Nephron progenitor cell (in vitro differentiated cells): Measurements from ENCODE around the gene ENO2.

Source experiments
- DNase-seq: peaks from one replicate; pipeline ENCODE4 v3.0.0; 2021
- H3K27ac Mint-ChIP-seq: 2 replicates; pipeline ENCODE4 v1.8.0; 2021; ENCODE audit warnings: mild to moderate bottlenecking, moderate library complexity, mixed read lengths
- H3K27me3 Mint-ChIP-seq: 2 replicates; pipeline ENCODE4 v1.8.0; 2021; ENCODE audit warnings: mild to moderate bottlenecking, low read depth, mixed read lengths; ENCODE audit not compliant: poor library complexity
- H3K36me3 Mint-ChIP-seq: 2 replicates; pipeline ENCODE4 v1.8.0; 2021; ENCODE audit warnings: low read depth, mixed read lengths
- H3K4me1 Mint-ChIP-seq: 2 replicates; pipeline ENCODE4 v1.8.0; 2021; ENCODE audit warnings: mixed read lengths
- H3K4me3 Mint-ChIP-seq: 2 replicates; pipeline ENCODE4 v1.8.0; 2021; ENCODE audit warnings: mild to moderate bottlenecking, moderate library complexity, mixed read lengths
- H3K9me3 Mint-ChIP-seq: 2 replicates; pipeline ENCODE4 v1.8.0; 2021; ENCODE audit warnings: mild to moderate bottlenecking, moderate library complexity, mixed read lengths
- TF ChIP-seq, protein P1 (sequence below): fragments of 200-600 bp; sonication (generic); IDR thresholded peaks from 2 replicates; pipeline ENCODE4 v1.5.0; 2021; ENCODE audit warnings: antibody characterized with exemption

ENO2 gene

DNA sequence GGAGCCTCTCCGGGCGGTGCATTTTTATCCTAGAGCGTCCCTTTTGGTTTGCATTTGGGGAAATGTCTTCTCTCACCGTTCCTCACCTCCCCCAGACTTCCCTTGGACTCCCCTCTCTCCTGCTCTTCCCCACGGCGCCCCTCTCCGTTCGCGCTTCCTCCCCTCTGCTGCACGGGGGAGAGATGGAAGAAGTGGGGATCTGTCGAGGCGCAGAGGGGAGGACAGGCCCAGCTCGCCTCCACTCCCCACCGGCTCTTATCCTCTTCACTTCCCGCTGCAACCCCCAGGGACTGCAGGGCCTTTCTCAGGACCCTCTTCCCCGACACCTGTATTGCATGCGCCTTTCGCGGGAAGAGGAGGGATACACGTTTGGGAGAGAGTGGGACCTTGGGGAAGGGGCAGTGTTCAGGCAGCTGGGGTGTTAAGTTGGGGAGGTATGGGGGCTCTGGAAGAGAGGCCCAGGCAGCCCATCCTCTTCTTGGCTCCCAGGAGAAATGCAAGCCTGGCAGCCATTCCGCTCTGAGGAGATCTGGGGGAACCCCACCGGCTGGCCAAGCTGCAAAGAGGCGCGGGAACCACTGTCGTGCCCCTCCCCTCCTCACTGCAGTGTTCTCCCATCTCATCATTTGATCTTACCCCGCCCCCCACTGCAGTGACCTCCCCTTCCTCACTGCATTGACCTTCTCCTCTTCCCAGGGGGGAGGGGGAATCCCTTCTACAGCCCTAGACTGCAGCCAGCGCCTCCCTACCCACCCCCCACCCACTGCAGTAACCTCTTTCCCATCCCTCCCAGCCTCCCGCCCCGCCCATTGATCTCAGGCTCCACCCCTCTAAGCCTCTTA is 788 bp downstream of the ENO2 start:
- no peak overlapping the region for H3K27ac Mint-ChIP-seq
- H3K4me1 Mint-ChIP-seq: peaks cover 60% of the 10 kb centered on the region
- no peaks in the 10 kb centered on the region for H3K9me3 Mint-ChIP-seq
- TF ChIP-seq, protein P1, sequence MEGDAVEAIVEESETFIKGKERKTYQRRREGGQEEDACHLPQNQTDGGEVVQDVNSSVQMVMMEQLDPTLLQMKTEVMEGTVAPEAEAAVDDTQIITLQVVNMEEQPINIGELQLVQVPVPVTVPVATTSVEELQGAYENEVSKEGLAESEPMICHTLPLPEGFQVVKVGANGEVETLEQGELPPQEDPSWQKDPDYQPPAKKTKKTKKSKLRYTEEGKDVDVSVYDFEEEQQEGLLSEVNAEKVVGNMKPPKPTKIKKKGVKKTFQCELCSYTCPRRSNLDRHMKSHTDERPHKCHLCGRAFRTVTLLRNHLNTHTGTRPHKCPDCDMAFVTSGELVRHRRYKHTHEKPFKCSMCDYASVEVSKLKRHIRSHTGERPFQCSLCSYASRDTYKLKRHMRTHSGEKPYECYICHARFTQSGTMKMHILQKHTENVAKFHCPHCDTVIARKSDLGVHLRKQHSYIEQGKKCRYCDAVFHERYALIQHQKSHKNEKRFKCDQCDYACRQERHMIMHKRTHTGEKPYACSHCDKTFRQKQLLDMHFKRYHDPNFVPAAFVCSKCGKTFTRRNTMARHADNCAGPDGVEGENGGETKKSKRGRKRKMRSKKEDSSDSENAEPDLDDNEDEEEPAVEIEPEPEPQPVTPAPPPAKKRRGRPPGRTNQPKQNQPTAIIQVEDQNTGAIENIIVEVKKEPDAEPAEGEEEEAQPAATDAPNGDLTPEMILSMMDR: no peak
- peak; percentile 59 for DNase-seq
- H3K36me3 Mint-ChIP-seq: peaks cover 19% of the 10 kb centered on the region
- H3K4me3 Mint-ChIP-seq: peak overlapping the region; percentile 93
- H3K27me3 Mint-ChIP-seq: peaks cover 23% of the 10 kb centered on the region

DNA sequence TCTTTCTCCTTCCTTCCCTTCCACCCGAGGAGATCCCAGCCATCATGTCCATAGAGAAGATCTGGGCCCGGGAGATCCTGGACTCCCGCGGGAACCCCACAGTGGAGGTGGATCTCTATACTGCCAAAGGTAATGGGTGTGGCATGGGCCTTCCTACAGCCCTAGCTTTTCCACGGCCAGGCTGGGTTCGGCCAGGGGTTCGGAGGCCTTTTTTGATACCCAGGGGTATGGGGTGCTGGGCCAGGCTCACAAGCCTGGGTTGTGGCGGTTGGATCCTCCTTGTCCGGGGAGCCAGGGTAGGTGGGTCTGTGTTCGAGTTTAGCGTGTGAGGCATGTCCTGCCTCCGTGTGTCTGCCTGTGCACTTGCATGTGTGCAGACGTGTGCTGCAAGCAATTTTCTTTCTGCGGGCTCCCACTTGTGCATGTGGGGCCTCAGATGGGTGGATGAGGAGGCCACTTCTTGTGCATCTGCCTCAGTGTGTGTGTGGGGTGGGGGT is 1.5 kb downstream of the ENO2 start:
- peak overlapping the region; percentile 93 for H3K4me3 Mint-ChIP-seq

DNA sequence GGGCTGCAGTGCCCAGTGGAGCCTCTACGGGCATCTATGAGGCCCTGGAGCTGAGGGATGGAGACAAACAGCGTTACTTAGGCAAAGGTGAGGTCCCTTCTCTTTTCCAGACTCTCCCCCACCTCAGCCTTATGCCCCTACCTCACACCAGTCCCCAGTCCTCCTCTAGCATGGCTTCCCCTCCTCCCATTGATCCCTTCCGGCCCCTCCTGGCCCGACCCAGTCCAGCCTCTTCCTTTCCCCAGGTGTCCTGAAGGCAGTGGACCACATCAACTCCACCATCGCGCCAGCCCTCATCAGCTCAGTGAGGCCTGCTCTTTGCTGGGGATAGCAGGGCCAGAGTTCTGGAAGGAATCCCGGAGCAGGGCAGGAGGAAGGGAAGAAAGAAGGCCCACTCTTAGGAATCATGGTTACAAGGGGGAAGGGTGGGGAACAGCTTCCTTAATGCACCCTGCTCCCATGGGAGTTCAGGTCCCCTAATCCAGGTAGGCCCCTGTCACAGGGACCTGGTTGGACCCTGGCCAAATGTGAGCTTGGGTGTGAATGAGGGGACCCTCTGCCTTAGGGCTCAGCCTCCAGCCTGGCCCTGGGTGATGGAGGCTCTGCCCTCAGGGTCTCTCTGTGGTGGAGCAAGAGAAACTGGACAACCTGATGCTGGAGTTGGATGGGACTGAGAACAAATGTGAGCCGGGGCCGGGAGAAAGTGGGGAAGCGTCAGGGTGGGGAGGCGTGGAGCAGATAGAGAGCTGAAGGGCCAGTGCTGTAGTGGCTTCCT is 2.2 kb downstream of the ENO2 start:
- Mint-ChIP-seq H3K9me3 (no peaks in the 10 kb centered on the region), H3K36me3 (peaks cover 26% of the 10 kb centered on the region), H3K4me1 (peaks cover 64% of the 10 kb centered on the region), H3K27ac (no peak overlapping the region), H3K4me3 (peak overlapping the region; percentile 93), H3K27me3 (peaks cover 12% of the 10 kb centered on the region)
- DNase-seq: no peak
- TF ChIP-seq, protein P1: no peak

More for the DNA sequence above, 1.5 kb downstream of the ENO2 start:
- peaks cover 20% of the 10 kb centered on the region for H3K36me3 Mint-ChIP-seq
- DNase-seq: no peak
- H3K27ac Mint-ChIP-seq: no peak overlapping the region
- no peaks in the 10 kb centered on the region for H3K9me3 Mint-ChIP-seq
- TF ChIP-seq, protein P1: no peak
- H3K27me3 Mint-ChIP-seq: peaks cover 20% of the 10 kb centered on the region
- peaks cover 60% of the 10 kb centered on the region for H3K4me1 Mint-ChIP-seq

DNA sequence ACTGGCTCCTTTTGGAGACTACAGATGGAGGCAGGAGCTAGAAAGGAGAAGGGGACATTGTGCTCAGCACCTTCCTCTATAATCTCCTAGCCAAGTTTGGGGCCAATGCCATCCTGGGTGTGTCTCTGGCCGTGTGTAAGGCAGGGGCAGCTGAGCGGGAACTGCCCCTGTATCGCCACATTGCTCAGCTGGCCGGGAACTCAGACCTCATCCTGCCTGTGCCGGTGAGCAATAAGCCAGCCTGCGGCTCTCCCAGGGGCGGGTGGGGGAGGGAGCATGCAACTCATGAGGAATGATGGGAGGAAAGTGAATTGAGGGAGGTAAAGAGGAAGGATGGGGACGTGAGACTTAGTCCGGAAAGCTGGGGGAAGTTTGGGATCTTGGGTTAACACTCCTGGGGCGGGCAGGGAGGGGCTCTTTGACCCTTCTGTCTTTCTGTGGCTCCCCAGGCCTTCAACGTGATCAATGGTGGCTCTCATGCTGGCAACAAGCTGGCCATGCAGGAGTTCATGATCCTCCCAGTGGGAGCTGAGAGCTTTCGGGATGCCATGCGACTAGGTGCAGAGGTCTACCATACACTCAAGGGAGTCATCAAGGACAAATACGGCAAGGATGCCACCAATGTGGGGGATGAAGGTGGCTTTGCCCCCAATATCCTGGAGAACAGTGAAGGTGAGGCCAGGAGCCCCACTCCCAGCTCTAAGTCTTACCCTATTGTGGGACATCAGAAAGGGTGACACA is 3.3 kb downstream of the ENO2 start:
- Mint-ChIP-seq H3K36me3 (peaks cover 26% of the 10 kb centered on the region), H3K9me3 (no peaks in the 10 kb centered on the region), H3K4me3 (no peak overlapping the region), H3K27ac (no peak overlapping the region), H3K27me3 (peaks cover 9% of the 10 kb centered on the region), H3K4me1 (peaks cover 71% of the 10 kb centered on the region)
- no peak for DNase-seq
- TF ChIP-seq, protein P1: no peak

DNA sequence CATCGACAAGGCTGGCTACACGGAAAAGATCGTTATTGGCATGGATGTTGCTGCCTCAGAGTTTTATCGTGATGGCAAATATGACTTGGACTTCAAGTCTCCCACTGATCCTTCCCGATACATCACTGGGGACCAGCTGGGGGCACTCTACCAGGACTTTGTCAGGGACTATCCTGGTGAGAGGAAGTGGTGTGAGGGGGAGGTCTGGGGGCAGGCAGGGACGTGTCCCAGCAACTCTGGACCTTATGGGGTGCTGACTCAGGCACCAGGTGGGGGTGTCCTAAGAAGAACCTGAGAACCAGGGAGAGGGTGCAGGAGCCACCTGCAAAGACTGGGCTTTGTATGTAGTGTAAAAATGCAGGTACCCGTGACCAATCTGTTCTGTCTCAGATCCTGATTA is 5.2 kb downstream of the ENO2 start:
- H3K27ac Mint-ChIP-seq: peak overlapping the region; percentile 5
- H3K4me1 Mint-ChIP-seq: peaks cover 75% of the 10 kb centered on the region
- peaks cover 2% of the 10 kb centered on the region for H3K27me3 Mint-ChIP-seq
- peaks cover 26% of the 10 kb centered on the region for H3K36me3 Mint-ChIP-seq
- H3K9me3 Mint-ChIP-seq: no peaks in the 10 kb centered on the region
- H3K4me3 Mint-ChIP-seq: no peak overlapping the region
- DNase-seq: no peak
- TF ChIP-seq, protein P1: no peak
